ENCODE data around the gene DUS2.

DNA sequence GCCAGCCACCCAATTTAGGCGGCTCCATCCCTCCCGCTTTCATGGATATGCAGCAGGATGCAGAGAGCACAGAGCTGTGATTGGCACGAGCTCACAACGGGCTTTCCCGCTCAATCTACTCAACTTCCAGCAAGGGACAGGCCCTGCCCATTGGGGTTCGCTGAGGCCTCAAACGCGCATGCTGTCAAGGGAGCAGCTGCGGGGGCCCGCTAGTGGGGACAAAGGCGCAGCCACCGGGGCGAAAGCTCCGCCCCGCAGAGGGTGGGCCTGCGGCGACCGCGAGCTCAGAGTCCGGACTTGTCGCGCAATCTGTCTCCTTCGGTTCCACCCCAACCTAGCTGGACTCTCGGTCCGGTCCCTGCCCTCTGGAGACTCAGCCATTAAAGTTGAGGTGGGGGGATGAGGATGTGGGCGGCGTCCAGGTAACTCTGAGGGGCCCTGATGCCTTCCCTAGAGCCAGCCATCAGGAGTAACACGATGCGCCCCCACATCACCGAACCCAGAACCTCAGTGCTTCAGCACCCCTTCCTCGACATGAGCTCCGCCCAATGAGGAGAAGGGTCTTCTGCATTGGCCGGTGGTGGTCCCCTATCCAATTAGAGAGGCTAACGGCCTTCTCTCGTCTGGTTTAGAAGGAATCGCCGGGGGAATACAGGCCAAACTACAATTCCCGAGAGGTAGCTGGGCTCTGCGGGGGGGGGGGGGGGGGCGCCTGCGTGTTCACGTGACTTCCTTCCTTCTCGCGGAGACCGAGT, 61.6 kb downstream of the DUS2 start:
- TF ChIP-seq, protein P1, sequence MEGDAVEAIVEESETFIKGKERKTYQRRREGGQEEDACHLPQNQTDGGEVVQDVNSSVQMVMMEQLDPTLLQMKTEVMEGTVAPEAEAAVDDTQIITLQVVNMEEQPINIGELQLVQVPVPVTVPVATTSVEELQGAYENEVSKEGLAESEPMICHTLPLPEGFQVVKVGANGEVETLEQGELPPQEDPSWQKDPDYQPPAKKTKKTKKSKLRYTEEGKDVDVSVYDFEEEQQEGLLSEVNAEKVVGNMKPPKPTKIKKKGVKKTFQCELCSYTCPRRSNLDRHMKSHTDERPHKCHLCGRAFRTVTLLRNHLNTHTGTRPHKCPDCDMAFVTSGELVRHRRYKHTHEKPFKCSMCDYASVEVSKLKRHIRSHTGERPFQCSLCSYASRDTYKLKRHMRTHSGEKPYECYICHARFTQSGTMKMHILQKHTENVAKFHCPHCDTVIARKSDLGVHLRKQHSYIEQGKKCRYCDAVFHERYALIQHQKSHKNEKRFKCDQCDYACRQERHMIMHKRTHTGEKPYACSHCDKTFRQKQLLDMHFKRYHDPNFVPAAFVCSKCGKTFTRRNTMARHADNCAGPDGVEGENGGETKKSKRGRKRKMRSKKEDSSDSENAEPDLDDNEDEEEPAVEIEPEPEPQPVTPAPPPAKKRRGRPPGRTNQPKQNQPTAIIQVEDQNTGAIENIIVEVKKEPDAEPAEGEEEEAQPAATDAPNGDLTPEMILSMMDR (IDR thresholded peaks at IDR 0.05; ENCODE audit: borderline replicate concordance, extremely low read depth, low read length, poor library complexity, severe bottlenecking) = peak; percentile 51
- TF ChIP-seq EZH2 (IDR thresholded peaks at IDR 0.05; ENCODE audit: borderline replicate concordance, low read depth, low read length, severe bottlenecking) = no peak
